Mesodermal cell (in vitro differentiated cells): ENCODE measurements around the gene NEU2.
"Not testable (repeated sequence)": the region's sequence is repeated elsewhere in the genome, so short reads cannot be mapped to it uniquely, and the experiment has no call there.

ENCODE experiments used
- H3K27ac ChIP-seq: 2 replicates; pipeline ENCODE4 v1.7.0; 2013; ENCODE audit warnings: mild to moderate bottlenecking, low read depth, low read length, moderate library complexity; ENCODE audit not compliant: severe bottlenecking
- H3K36me3 ChIP-seq: 2 replicates; pipeline ENCODE4 v1.7.1; 2013; ENCODE audit warnings: mild to moderate bottlenecking, low read length, moderate library complexity; ENCODE audit not compliant: control insufficient read depth, insufficient read depth
- H3K4me1 ChIP-seq: one replicate; pipeline ENCODE4 v1.7.1; 2013; ENCODE audit warnings: mild to moderate bottlenecking, low read length; ENCODE audit not compliant: insufficient read depth, control insufficient read depth, poor library complexity, severe bottlenecking
- H3K4me3 ChIP-seq: 2 replicates; pipeline ENCODE4 v1.7.0; 2013; ENCODE audit warnings: low read length, control low read depth, mild to moderate bottlenecking; ENCODE audit not compliant: insufficient read depth, poor library complexity, severe bottlenecking; ENCODE audit errors: extremely low read depth
- H3K9me3 ChIP-seq: 2 replicates; pipeline ENCODE4 v1.7.1; 2013; ENCODE audit warnings: mild to moderate bottlenecking, low read length, moderate library complexity; ENCODE audit not compliant: control insufficient read depth
- WGBS, 2 experiments: methylation state at CpG; one replicate each; pipeline ENCODE4 v1.1.5; 2013; ENCODE audit warnings: missing lambda C conversion rate in 2 of 2; ENCODE audit not compliant: insufficient coverage in 2 of 2; 5-methylcytosine and 5-hydroxymethylcytosine counted together

Gene NEU2

GRCh38 chr2:233011268-233011650 is 21.2 kb upstream of the NEU2 start:
- Histone ChIP-seq H3K27ac (no peak overlapping the region), H3K36me3 (no peaks in the 10 kb centered on the region)
- WGBS, 2 experiments = 92 to 95% methylated on average over 5 to 6 of the region's 6 CpGs

GRCh38 chr2:233011702-233012131 is 20.8 kb upstream of the NEU2 start:
- Histone ChIP-seq H3K27ac (no peak overlapping the region), H3K9me3 (no peaks in the 10 kb centered on the region), H3K4me3 (no peak overlapping the region), H3K36me3 (no peaks in the 10 kb centered on the region), H3K4me1 (no peaks in the 10 kb centered on the region)
- WGBS, 2 experiments = no CpG with 5 or more reads among the region's 1 CpG

More at GRCh38 chr2:233011268-233011650, 21.2 kb upstream of the NEU2 start:
- Histone ChIP-seq H3K4me1 (no peaks in the 10 kb centered on the region), H3K9me3 (no peaks in the 10 kb centered on the region), H3K4me3 (no peak overlapping the region)

- WGBS, 2 experiments = 82 to 92% methylated on average over 7 to 11 of the region's 12 CpGs
- Histone ChIP-seq H3K27ac (no peak overlapping the region), H3K9me3 (no peaks in the 10 kb centered on the region), H3K36me3 (no peaks in the 10 kb centered on the region), H3K4me1 (no peaks in the 10 kb centered on the region), H3K4me3 (no peak overlapping the region)
These were observed 20.0 kb upstream of the NEU2 start for GRCh38 chr2:233012301-233012971.

- 93 to 95% methylated on average over 10 to 12 of the region's 12 CpGs for WGBS, 2 experiments
These were observed 19.4 kb upstream of the NEU2 start, which contains the start of gene NGEF for GRCh38 chr2:233013027-233013461. TSS of gene NGEF (minus strand) at chr2:233013256. CDS start at chr2:232974890, 38,366 bp downstream.

DNA sequence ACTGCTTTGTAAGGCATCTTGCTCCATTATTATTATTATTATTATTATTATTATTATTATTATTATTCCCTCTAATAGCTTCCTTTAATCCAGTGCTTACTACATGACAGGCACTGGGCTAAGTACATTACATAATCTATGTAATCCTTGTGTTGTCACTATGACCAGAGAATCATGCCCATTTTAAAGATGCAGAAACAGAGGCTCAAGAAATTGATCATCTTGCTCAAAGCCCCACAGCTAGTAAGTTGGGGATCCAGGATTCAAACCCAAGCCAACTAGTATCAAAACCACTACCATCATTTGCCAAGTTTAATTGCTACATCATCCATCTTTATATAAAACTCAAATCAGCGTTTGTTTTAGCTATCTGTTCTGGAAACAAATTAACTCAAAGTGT is 18.8 kb upstream of the NEU2 start:
- no peak overlapping the region for H3K4me3 ChIP-seq
- H3K4me1 ChIP-seq = no peaks in the 10 kb centered on the region
- WGBS, 2 experiments = 83 to 100% methylated on average over 1 of the region's 1 CpG
- no peaks in the 10 kb centered on the region for H3K9me3 ChIP-seq
- no peak overlapping the region for H3K27ac ChIP-seq
- H3K36me3 ChIP-seq = no peaks in the 10 kb centered on the region

More at GRCh38 chr2:233013027-233013461, 19.4 kb upstream of the NEU2 start, which contains the start of gene NGEF:
- H3K4me1 ChIP-seq = no peaks in the 10 kb centered on the region
- no peak within 1 kb of the TSS for H3K4me3 ChIP-seq
- no peaks in the 10 kb centered on the region for H3K36me3 ChIP-seq
- H3K9me3 ChIP-seq = no peaks in the 10 kb centered on the region
- H3K27ac ChIP-seq = no peak within 1 kb of the TSS

DNA sequence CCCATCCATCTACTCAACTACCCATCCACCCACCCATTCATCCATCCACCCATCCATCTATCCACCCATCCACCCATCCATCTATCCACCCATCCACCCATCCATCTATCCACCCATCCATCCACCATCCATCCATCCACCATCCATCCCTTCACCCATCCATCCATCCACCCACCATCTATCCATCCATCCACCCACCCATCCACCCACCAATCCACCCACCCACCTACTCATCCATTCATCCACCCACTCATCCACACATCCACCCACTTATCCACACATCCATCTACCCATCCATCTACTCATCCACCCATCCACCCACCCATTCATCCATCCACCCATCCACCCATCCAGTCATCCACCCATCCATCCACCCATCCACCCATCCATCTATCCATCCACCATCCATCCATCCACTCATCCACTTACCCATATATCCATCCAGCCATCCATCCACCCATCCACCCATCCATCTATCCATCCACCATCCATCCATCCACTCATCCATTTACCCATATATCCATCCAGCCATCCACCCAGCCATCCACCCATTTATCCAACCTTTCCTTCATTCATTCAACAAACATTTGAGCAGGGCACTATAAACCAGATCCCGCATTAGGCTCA is 17.3 kb upstream of the NEU2 start:
- 88 to 92% methylated on average over 1 of the region's 1 CpG for WGBS, 2 experiments
- Histone ChIP-seq H3K9me3 (no peaks in the 10 kb centered on the region), H3K4me3 (no peak overlapping the region), H3K36me3 (no peaks in the 10 kb centered on the region), H3K27ac (no peak overlapping the region), H3K4me1 (no peaks in the 10 kb centered on the region)

DNA sequence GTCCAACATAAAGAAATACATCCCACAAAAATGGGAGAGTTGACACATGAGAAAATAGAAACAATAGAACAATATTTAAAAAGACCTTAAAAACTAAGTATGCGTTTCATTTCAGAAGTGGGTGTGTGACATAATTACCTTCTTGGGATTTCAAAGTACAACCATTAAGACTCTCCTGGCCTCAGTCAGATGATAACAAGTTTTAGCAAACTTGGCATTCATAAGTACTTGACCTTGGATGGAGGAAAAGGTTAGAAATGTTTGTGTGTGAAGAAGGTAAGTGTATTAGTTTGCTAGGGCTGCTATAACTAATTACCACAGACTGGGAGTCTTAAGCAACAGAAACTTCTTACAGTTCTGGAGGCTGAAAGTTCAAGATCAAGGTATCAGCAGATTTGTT is 14.5 kb upstream of the NEU2 start:
- WGBS, 2 experiments = no CpG with 5 or more reads among the region's 1 CpG
- Histone ChIP-seq H3K4me1 (no peaks in the 10 kb centered on the region), H3K36me3 (no peaks in the 10 kb centered on the region), H3K4me3 (no peak overlapping the region), H3K27ac (no peak overlapping the region), H3K9me3 (no peaks in the 10 kb centered on the region)

DNA sequence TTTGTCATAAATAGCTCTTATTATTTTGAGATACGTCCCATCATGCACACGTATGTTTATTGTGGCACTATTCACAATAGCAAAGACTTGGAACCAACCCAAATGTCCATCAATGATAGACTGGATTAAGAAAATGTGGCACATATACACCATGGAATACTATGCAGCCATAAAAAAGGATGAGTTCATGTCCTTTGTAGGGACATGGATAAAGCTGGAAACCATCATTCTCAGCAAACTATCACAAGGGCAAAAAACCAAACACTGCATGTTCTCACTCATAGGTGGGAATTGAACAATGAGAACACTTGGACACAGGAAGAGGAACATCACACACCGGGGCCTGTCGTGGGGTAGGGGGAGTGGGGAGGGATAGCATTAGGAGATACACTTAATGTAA is 12.9 kb upstream of the NEU2 start:
- H3K4me3 ChIP-seq, H3K4me1 ChIP-seq, H3K36me3 ChIP-seq, H3K9me3 ChIP-seq, H3K27ac ChIP-seq: not testable (repeated sequence)
- WGBS, 2 experiments = 100% methylated on average over 1 of the region's 4 CpGs; no CpG with 5 or more reads in 1 of the 2 experiments

DNA sequence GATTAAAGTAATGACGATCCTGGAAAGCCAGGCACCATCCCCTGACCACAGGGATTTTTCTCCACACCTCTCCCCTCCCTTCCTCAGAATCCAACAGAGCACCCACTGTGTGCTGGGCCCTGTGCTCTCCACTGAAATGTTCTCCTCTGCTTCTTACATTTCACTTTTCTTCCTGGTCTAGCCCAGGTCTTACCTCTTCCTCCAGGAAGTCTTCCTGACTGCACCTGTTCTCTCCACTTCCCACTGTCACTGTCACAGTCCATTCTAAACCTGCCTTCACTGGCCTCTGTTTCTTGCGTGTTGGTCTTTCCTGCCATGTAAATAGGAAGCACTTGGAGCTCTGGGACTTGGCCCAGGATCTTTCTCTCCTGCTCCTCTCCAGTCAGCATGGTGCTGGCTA is 12.0 kb upstream of the NEU2 start:
- no peaks in the 10 kb centered on the region for H3K36me3 ChIP-seq
- H3K9me3 ChIP-seq = no peaks in the 10 kb centered on the region
- peaks cover 2% of the 10 kb centered on the region for H3K4me1 ChIP-seq
- H3K27ac ChIP-seq = no peak overlapping the region
- 94 to 100% methylated on average over 1 to 2 of the region's 2 CpGs for WGBS, 2 experiments
- no peak overlapping the region for H3K4me3 ChIP-seq

DNA sequence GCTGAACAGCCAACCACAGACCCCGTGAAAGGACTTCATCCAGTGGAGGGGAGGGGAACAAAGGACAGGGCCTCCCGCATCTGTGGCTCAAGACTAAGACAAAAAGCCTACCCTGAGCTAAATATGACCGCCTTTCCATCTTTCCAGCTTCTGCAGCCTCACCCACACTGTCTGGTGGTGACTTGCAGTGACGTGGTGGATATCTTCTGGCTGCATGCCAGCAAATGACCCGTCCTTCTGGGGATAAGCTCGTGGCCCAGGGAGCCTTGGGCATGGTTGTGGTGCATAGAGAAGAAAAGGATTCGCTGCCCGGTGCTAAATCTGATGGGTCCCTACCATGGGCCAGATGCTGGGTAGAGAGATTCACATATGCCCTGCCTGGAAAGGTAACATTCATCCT is 10.7 kb upstream of the NEU2 start:
- peaks cover 5% of the 10 kb centered on the region for H3K4me1 ChIP-seq
- no peak overlapping the region for H3K27ac ChIP-seq
- H3K4me3 ChIP-seq = no peak overlapping the region
- whole genome bisulfite sequencing, 2 experiments = 80 to 88% methylated on average over 5 to 7 of the region's 8 CpGs
- no peaks in the 10 kb centered on the region for H3K36me3 ChIP-seq
- no peaks in the 10 kb centered on the region for H3K9me3 ChIP-seq

DNA sequence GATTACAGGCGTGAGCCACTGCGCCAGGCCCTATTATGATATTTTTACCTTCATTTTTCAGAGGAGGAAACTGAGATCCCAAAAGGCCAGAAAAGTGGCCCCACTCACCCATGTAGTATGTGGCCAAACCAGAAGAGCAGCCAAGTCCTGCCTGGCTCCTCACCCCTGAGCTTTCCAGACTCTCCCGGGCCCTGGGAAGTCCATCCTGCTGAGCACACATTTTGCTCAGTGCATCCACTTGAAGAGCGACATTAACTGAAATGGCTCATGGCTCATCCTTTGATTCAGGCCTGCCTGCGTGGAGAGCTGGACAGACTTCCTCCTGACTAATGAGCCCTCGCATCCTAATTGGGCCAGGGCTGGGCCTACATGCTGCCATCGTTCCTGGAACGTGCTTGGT is 9.9 kb upstream of the NEU2 start:
- Histone ChIP-seq H3K4me1 (peaks cover 5% of the 10 kb centered on the region), H3K9me3 (no peaks in the 10 kb centered on the region), H3K4me3 (no peak overlapping the region), H3K36me3 (no peaks in the 10 kb centered on the region), H3K27ac (no peak overlapping the region)
- 89 to 99% methylated on average over 7 to 8 of the region's 8 CpGs for WGBS, 2 experiments
